Measurements from ENCODE around the gene NDUFA7. TPM values are rescaled to one million over a fixed set of nuclear protein-coding genes. Genes with fewer than 3 reads are reported as not detected.
A peak's percentile ranks its signal among the peaks of the same experiment; 100 is the strongest.

Gene NDUFA7
- total RNA-seq, 4 donors from 2014 or later, result 23.3 to 38.7 (median 25.2) TPM

DNA sequence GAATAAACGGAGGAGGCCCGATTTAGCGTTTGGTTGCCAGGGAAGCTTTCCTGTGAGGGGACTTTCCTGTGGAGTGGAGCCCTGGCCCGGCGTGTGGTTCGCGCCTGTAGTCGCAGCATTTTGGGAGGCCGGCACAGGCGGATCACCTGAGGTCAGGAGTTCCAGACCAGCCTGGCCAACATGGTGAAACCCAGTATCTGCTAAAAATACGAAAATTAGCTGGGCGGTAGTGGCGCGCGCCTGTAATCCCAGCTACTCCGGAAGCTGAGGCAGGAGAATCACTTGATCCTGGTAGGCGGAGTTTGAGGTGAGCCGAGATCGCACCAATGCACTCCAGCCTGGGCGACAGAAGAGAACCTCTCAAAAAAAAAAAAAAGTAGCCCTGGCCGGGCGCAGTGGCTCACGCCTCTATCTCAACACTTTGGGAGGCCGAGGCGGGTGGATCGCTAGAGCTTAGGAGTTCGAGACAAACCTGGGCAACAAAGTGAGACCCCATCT lies 14.9 kb upstream of the NDUFA7 start:
- H3K36me3 ChIP-seq, result no peaks in the 10 kb centered on the region
- H3K4me1 ChIP-seq, result peaks cover 27% of the 10 kb centered on the region
- no peak overlapping the region for H3K27ac ChIP-seq
- peak overlapping the region; percentile 52 for H3K4me3 ChIP-seq
- H3K27me3 ChIP-seq, result peaks cover 44% of the 10 kb centered on the region
- WGBS, result 26% methylated on average over 20 of the region's 27 CpGs
- TF ChIP-seq POLR2A (IDR thresholded peaks at IDR 0.05), result no peak
- TF ChIP-seq EP300 (IDR thresholded peaks at IDR 0.05), result no peak
- TF ChIP-seq POLR2AphosphoS5 (IDR thresholded peaks at IDR 0.05), result no peak
- TF ChIP-seq, protein P1, sequence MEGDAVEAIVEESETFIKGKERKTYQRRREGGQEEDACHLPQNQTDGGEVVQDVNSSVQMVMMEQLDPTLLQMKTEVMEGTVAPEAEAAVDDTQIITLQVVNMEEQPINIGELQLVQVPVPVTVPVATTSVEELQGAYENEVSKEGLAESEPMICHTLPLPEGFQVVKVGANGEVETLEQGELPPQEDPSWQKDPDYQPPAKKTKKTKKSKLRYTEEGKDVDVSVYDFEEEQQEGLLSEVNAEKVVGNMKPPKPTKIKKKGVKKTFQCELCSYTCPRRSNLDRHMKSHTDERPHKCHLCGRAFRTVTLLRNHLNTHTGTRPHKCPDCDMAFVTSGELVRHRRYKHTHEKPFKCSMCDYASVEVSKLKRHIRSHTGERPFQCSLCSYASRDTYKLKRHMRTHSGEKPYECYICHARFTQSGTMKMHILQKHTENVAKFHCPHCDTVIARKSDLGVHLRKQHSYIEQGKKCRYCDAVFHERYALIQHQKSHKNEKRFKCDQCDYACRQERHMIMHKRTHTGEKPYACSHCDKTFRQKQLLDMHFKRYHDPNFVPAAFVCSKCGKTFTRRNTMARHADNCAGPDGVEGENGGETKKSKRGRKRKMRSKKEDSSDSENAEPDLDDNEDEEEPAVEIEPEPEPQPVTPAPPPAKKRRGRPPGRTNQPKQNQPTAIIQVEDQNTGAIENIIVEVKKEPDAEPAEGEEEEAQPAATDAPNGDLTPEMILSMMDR (IDR thresholded peaks at IDR 0.05), result no peak
- DNase-seq (ENCODE audit: low spot score in 2 of 2), result no peak
- H3K9me3 ChIP-seq, result no peaks in the 10 kb centered on the region

DNA sequence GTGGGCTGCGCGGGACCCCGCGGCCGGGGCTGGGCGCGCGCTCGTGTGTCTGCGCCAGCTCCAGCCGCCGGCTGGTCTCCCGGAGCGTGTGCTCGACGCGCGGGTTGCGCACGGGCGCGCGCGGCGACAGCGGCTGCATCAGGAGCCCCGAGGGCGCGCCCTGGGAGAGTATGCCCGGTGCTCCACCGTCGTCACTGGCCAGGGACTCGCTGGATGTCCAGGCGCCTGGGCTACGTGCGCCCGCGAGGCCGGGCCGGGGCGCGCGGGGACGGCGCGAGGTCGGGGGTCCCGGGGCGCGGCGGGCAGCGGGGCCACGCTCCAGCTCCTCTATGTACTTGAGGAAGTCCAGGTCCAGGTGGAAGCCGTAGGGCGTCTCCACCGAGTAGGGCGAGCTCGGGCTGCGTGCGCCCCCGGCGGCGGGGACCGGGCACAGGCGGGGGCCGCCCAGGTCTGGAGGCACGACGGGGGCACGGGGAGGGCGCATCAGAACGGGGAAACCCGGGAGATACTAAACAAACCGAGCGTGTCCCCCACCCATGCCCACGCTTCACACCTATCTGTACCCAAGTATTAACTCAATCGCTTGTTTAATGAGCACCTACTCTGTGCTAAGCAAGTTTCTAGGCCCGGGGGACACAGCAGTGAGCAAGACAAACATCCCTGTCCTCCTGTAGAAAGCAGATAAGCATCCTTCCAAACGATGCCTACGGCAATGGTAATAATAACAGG lies 14.3 kb upstream of the NDUFA7 start:
- WGBS, result 8% methylated on average over 39 of the region's 79 CpGs
- H3K27ac ChIP-seq, result no peak overlapping the region
- H3K9me3 ChIP-seq, result no peaks in the 10 kb centered on the region

DNA sequence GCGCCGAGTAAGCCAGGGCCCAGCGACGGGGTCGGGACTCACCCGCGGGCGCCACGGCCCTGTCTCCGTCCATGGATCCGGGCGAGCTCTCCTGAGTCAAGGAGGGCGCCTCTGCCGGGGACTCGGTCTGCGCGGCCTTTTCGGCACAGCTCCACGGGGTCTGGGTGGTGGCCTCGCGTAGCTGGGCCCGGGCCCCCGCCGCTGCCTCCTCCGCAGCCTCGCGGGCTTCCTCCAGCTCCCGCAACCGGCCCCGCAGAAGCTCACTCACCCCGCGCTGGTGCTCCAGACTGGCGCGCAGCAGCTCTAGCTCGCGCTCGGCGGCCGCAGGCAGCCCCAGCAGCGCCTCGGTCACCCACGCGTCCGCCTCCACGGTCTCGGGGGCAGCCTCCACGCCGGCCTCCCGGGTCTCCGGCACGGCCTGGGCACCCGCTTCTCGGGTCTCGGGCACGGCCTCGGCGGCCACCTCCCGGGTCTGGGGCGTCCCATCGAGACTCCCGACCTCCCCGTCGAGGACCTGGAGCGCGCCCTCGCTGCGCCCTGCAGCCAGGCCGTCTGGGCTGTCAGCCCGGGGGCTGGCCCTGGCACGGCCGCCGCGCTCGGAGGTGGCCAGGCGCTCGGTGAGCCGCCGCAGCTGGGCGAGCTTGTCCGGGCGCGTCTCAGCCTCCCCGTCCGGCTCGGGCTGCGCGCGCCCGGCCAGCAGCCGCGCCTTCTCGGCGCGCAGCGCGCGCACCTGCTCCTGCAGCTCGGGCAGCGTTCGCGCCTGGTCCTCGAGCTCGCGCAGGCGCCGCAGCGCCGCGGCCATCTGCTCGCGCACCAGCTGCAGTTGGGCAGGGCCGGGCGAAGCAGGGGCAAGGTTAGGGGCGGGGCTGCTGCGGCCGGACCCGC lies 13.5 kb upstream of the NDUFA7 start:
- 0% methylated on average over 3 of the region's 117 CpGs for WGBS
- peaks cover 40% of the 10 kb centered on the region for H3K27me3 ChIP-seq
- no peak for DNase-seq (ENCODE audit: low spot score in 2 of 2)
- TF ChIP-seq POLR2AphosphoS5 (IDR thresholded peaks at IDR 0.05) (no peak), EP300 (IDR thresholded peaks at IDR 0.05) (no peak), POLR2A (IDR thresholded peaks at IDR 0.05) (no peak)
- TF ChIP-seq, protein P1 (IDR thresholded peaks at IDR 0.05), result no peak
- H3K4me1 ChIP-seq, result peaks cover 27% of the 10 kb centered on the region
- H3K9me3 ChIP-seq, result no peaks in the 10 kb centered on the region
- H3K4me3 ChIP-seq, result peak overlapping the region; percentile 52
- H3K27ac ChIP-seq, result no peak overlapping the region
- H3K36me3 ChIP-seq, result no peaks in the 10 kb centered on the region

More for the DNA sequence above, 14.3 kb upstream of the NDUFA7 start:
- DNase-seq (ENCODE audit: low spot score in 2 of 2), result no peak
- peaks cover 42% of the 10 kb centered on the region for H3K27me3 ChIP-seq
- TF ChIP-seq POLR2AphosphoS5 (IDR thresholded peaks at IDR 0.05), result no peak
- TF ChIP-seq, protein P1 (IDR thresholded peaks at IDR 0.05), result peak in 1 of 2 donors; percentile 17
- TF ChIP-seq POLR2A (IDR thresholded peaks at IDR 0.05), result no peak
- TF ChIP-seq EP300 (IDR thresholded peaks at IDR 0.05), result no peak
- peaks cover 27% of the 10 kb centered on the region for H3K4me1 ChIP-seq
- H3K36me3 ChIP-seq, result no peaks in the 10 kb centered on the region
- H3K4me3 ChIP-seq, result peak overlapping the region; percentile 52

DNA sequence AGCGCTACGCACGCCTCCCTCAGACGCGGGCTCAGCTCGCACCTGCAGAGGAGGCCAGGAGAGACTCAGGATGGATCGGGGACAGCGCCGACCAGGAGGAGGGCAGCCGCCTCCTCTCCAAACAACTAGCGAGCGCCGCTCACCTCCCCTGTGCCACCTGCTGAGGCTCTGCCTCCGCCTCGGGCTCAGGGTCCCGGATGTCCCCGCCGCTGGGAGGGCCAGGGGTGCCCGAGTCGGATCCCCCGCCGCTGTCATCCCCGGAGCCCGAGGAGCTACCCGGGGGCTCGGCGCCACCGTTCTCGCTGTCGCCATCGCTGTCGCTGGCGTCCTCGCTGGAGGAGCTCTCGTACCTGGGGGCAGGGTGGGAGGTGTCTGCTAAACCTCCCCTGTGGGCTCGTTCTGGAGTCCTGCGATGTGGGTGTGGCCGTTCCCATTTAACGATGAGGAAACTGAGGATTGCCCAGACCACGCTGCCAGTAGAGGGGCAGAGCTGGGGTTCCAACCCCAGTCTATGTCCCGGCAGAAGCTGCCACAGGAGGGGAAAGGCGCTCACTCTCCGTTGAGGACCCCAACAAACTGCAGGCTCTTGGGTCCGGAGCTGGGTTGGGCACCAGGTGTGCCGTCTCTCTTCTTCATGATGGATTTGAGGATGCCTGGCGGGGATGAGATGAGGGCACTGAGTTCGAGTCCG lies 12.7 kb upstream of the NDUFA7 start:
- H3K4me1 ChIP-seq, result peaks cover 27% of the 10 kb centered on the region
- peaks cover 40% of the 10 kb centered on the region for H3K27me3 ChIP-seq
- H3K4me3 ChIP-seq, result peak overlapping the region; percentile 52

More for the DNA sequence above, 12.7 kb upstream of the NDUFA7 start:
- Histone ChIP-seq H3K27ac (no peak overlapping the region), H3K9me3 (no peaks in the 10 kb centered on the region), H3K36me3 (no peaks in the 10 kb centered on the region)
- TF ChIP-seq, protein P1 (IDR thresholded peaks at IDR 0.05), result no peak
- TF ChIP-seq POLR2AphosphoS5 (IDR thresholded peaks at IDR 0.05) (no peak), EP300 (IDR thresholded peaks at IDR 0.05) (no peak), POLR2A (IDR thresholded peaks at IDR 0.05) (no peak)
- DNase-seq (ENCODE audit: low spot score in 2 of 2), result no peak
- 39% methylated on average over 9 of the region's 48 CpGs for WGBS

Data from suprapubic skin (tissue), 4 donors.